OCI-LY1 (cell line): ENCODE results near the gene STRIP2.

Experiments used
- CTCF ChIP-seq: fragments of 200-600 bp; sonication (generic), shearing (Covaris generic); IDR thresholded peaks from 2 replicates; pipeline ENCODE4 v1.5.1; 2017; ENCODE audit warnings: mild to moderate bottlenecking, antibody characterized with exemption, low read length, moderate library complexity, mixed read lengths
- EZH2 ChIP-seq: fragments of 200-600 bp; sonication (generic), shearing (Covaris generic); IDR thresholded peaks from 2 replicates; pipeline ENCODE4 v1.8.0; 2017; ENCODE audit warnings: borderline replicate concordance, mixed run types, mild to moderate bottlenecking, antibody characterized with exemption, low read length, moderate library complexity, mixed read lengths

DNA sequence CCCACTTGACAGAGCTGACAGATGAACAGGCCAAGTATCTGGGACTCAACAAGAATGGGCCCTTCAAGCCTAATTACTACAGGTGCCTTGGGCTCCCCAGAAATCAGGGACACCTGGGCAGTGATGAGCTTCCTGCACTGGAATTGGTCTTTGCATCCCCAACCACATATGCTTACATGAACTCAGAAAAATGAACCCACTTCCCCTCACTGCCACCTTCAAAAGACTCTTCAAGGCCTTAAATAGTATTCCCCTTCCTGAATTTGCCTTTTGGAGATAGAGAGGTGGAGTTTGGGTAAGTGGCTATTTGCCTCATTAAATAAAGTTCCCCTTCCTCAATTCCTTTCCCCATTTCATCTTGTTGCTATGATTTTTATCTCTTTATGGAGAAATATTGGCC lies 7.8 kb upstream of the STRIP2 start:
- no peak for TF ChIP-seq EZH2
- no peak for TF ChIP-seq CTCF
